GM10248 (cell line): ENCODE results near the gene JMJD1C.

ENCODE experiments used
- CTCF ChIA-PET: fragments of 300-600 bp; sonication (Branson Sonifier 250); formaldehyde crosslinking; extraction: SDS; loops from one replicate; lab custom pipeline; 2021; ENCODE audit warnings: antibody characterized with exemption; lab: Yijun Ruan, JAX
- POLR2A ChIA-PET: fragments of 350-650 bp; sonication (Branson Sonifier 250); formaldehyde crosslinking; extraction: SDS; loops from one replicate; lab custom pipeline; 2020; ENCODE audit warnings: antibody characterized with exemption; lab: Yijun Ruan, JAX
- DNase-seq: peaks from one replicate; pipeline ENCODE4 v3.0.0; 2012; ENCODE audit errors: extremely low spot score
- TF ChIP-seq, protein P1 (sequence below): IDR thresholded peaks from 2 replicates; pipeline ENCODE4 v1.5.1; 2012; ENCODE audit warnings: mild to moderate bottlenecking, low read depth; ENCODE audit errors: extremely low read depth, missing control alignments, control extremely low read depth

JMJD1C gene

DNA sequence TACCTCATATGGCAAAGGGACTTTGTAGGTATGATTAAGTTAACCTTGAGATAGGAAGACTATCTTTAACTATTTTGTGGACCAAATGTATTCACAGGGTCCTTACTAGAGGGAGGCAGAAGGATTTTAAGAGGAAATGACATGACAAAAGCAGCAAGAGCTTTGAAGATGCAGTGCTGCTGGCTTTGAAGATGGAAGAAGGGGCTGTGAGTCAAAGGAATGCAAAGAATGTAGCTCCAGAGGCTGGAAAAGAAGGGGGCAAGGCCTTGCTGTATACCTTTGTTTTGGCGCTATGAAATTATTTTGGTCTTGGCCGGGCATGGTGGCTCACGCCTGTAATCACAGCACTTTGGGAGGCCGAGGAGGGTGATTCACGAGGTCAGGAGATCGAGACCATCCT, 335.9 kb downstream of the JMJD1C start:
- TF ChIP-seq, protein P1, sequence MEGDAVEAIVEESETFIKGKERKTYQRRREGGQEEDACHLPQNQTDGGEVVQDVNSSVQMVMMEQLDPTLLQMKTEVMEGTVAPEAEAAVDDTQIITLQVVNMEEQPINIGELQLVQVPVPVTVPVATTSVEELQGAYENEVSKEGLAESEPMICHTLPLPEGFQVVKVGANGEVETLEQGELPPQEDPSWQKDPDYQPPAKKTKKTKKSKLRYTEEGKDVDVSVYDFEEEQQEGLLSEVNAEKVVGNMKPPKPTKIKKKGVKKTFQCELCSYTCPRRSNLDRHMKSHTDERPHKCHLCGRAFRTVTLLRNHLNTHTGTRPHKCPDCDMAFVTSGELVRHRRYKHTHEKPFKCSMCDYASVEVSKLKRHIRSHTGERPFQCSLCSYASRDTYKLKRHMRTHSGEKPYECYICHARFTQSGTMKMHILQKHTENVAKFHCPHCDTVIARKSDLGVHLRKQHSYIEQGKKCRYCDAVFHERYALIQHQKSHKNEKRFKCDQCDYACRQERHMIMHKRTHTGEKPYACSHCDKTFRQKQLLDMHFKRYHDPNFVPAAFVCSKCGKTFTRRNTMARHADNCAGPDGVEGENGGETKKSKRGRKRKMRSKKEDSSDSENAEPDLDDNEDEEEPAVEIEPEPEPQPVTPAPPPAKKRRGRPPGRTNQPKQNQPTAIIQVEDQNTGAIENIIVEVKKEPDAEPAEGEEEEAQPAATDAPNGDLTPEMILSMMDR: no peak
- CTCF ChIA-PET: interaction anchor here (1.0 to 1.6 kb wide), 2 partner anchors 28 to 693 kb away, joined by 3 to 5 read pairs; no protein-coding TSS in a partner anchor
- POLR2A ChIA-PET: no interaction called here
- no peak for DNase-seq

DNA sequence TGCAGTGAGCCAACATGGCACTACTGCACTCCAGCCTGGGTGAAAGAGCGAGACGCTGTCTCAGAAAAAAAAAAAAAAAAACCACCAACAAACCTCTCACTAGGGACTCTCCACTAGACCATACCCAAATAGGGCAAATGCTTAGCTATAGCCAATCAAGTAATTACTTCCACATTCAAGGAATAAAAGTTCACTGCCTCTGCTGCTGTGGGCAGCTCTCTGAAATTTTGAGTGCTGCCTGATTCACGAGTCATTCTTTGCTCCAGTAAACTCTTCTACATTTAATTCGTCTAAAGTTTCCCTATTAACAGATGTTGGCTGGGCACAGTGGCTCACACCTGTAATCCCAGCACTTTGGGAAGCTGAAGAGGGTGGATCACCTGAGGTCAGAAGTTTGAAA, 337.3 kb downstream of the JMJD1C start:
- POLR2A ChIA-PET: no interaction called here
- TF ChIP-seq, protein P1: no peak
- CTCF ChIA-PET: interaction anchor here (0.7 to 1.0 kb wide), 2 partner anchors 13 to 30 kb away, joined by 3 read pairs; no protein-coding TSS in a partner anchor

DNA sequence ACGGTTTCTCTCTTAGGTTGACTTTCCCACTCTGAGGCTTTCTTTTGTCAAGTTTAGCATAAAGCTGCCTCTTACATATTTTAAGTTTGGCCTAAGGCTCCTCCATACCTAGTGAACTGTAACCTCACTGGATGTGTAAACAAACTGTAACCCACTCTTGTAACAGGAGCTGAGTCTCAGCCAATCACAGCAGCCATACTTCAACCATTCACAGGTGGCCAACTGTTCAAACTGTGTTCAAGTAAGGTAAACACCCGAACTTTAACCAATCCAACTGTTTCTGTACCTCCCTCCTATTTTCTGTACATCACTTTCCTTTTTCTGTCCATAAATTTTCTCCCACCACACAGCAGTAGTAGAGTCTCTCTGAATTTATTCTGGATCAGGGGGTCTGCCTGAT, 340.3 kb downstream of the JMJD1C start:
- ChIA-PET POLR2A (interaction anchor here (0.7 kb wide), 1 partner anchor 282 kb away, joined by 3 read pairs; no protein-coding TSS in a partner anchor), CTCF (no interaction called here)
- DNase-seq: no peak
- TF ChIP-seq, protein P1: no peak

More for the DNA sequence above, 337.3 kb downstream of the JMJD1C start:
- DNase-seq: no peak

DNA sequence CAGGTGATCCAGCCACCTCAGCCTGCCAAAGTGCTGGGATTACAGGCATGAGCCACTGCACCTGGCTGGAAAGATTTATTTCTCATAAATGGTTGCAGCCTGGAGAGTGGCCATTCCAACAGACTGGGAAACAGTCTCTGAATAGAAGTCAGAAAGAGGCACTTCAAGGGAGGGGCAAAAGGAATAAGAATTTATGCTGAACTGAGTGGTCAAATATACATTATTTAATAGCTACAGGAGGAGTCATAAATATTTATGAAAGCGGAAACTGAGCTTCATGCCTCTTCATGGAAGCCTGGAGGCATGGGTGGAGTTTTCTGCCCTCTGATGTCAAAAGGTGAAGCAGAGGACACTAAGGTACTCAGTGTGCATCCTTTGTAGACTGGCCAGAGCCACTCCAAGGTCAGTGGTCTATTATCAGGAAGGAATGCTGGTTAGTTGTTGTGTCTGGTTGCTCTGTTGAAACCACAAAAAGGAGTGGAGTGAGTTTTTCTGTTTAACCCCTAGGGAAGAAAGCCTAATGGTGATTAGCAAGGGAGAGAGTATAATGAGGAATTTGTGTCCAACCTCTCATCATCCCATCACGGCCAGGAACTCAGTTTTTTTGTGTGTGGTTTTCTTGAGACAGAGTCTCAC, 341.9 kb downstream of the JMJD1C start:
- ChIA-PET POLR2A (no interaction called here), CTCF (interaction anchor here (1.9 kb wide), 1 partner anchor 9 kb away, joined by 4 read pairs; the partner anchor contains the start of gene NRBF2)
- no peak for DNase-seq
- TF ChIP-seq, protein P1: no peak

DNA sequence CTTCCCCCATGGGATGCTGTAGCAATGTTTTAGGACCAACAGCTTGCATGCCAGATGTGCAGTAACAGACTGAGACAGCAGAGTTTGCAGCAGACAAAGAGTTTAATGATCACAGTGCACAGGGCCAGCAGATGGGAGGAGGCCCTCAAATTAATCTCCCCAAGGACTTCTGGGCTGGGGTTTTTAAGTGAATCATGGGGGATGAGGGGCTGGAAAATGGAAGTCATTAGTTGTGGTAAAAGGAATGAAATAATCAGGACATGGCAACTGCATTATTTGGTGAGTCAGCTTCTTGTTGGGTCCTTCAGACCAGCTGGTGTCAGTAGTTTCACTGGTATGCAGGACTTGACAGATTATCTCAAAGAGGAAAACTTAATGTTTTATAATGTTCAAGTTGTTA, 345.2 kb downstream of the JMJD1C start:
- no peak for DNase-seq
- ChIA-PET CTCF (interaction anchor here (1.3 kb wide), 1 partner anchor 459 kb away, joined by 3 read pairs; no protein-coding TSS in a partner anchor), POLR2A (no interaction called here)
- TF ChIP-seq, protein P1: no peak

DNA sequence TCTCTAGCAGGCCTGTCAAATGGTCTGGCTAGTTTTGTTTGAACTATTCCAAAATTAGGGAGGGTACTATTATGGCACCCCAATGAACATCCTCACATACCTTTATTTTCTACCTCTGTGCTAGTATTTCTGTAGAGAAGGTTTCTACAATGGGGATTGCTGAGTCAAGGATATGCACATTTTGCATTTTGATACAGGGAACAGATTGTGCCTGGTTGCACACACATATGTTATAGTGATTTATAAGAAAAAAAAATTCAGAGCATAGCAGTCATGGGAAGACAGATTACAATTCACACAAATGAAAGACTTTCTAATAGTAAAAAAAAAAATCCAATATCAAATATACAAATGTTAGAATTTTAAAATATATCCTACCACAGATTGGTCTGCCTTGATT, 346.7 kb downstream of the JMJD1C start:
- ChIA-PET POLR2A (no interaction called here), CTCF (no interaction called here)
- no peak for DNase-seq
- TF ChIP-seq, protein P1: no peak
